SKM-1 treated with dmso at 0.1 percent for 144 hours (cell line): ENCODE data around the gene HTT.

Experiments used
- DNase-seq: peaks from one replicate; lab custom pipeline; 2025; ENCODE audit not compliant: unreplicated experiment; lab: John Stamatoyannopoulos, UW

HTT gene

DNA sequence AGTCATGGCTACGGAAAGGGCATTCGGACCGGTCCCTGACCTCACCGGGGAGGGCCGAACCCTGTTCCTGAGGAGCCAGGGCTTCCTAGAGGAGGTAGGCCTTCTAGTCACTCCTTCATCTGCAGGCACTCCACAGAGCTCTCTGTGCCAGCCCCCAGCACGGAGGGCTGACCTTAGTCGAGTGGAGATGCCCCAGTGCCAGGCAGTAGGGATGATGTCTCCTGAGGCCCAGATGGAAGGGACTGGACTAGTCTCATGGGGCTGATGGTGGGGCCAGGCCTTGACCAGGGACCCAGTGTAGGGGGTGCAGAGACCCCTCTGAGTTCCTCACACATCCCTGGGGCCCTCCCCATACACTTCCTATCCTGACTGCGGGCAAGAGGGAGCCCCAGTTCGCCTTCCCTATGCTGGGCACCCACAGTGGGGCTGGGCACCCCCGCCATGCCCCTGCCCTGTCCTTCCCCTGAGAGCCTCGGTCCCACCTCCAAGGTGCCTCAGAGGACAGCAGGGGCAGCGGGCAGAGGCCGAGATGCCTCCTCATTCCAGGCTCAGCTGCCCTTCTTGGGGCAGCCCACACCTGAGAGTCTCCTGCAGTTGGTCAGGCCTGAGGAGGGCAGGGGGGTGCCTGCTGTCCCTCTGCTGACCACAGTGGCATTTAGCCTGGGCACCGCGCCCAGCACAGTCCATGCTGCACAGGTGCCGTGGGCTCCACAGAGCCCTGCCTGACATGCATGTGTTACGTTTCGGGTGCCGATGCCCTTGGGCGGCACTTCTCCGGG lies 173.1 kb downstream of the HTT start:
- DNase-seq, result no peak

DNA sequence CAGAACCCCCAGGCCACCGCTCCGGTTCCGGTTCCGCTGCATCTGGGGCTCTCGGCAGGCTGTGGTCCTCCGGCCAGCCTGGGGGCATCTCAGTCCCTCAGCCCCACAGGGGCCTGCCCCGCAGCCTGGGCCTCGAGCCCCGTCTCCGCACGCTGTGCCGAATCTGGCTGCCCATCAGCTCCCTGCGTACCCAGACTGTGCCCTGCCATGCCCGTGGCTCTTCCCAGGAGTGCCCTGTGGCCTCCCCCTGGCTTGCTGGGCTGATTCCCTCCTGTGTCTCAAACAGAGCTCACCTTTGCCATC lies 173.6 kb downstream of the HTT start:
- no peak for DNase-seq

DNA sequence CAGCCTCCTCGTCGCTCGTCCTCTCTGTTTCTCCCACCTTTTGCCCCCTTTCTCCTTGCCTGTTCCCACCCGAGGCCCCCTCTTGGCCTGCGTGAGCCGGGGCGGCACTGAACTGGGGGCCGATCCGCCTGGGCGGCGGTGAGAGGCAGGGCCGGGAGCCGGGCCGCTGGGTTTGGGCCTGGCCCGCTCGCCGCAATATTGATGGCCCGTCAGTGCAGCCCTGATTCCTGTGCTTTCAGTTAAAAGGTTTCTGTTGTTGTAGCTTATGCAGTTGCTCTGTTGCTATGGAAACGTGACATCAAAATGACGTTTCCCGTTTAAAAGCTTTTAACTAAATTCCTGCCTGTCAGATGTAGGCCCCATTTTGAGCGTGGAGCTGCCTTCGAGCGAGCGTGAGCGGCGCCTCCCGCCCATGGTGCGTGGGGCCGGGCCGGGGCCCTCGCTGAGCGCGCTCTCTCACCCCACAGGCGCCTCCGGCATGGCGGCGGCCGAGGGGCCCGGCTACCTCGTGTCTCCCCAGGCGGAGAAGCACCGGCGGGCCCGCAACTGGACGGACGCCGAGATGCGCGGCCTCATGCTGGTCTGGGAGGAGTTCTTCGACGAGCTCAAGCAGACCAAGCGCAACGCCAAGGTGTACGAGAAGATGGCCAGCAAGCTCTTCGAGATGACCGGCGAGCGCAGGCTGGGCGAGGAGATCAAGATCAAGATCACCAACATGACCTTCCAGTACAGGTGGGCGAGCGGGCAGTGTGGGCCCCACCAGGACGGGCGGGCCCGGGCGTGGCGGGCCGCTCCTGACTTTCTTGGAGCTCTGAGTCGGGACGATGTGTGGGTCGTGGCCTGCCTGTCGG lies 174.6 kb downstream of the HTT start, which contains the start of gene MSANTD1:
Gene MSANTD1, plus strand, starts transcription at position 349 of the 851 bp plus-strand sequence. Its CDS starts 64 bp downstream, at position 413.
- DNase-seq, result no peak

DNA sequence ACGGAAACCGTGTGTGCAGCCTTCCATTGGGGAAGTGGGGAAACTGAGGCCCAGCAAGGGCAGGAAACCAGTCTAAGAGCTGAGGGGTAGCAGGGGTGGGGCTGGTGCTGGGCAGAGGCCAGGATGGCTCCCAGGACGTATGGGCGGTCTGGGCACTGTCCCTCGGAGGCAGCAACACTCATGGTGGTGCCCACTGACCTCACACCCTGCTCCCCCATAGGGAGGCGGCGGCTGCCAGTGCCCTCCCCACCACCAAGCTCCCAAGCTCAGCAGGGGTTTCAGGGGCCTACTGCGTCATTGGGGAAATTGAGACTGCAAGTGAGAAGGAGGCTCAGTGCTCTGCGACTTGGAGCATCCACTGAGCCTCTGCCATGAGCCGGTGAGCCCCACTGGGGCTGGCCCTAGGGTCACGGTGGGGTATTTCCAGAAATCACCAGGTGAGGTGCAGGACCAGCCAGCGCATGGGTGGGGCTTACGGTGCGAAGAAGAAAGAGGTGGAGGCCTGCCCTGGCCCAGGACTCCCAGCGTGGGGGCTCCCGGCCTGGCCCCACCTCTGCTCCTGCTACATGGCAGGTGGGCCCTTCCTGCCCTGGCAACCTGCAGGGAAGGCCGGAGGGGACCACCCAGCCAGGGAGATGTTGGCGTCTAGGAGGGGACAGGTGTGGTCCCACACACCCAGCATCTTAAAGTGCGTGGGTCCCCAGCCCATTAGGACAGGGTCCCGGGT lies 175.4 kb downstream of the HTT start:
- no peak for DNase-seq

DNA sequence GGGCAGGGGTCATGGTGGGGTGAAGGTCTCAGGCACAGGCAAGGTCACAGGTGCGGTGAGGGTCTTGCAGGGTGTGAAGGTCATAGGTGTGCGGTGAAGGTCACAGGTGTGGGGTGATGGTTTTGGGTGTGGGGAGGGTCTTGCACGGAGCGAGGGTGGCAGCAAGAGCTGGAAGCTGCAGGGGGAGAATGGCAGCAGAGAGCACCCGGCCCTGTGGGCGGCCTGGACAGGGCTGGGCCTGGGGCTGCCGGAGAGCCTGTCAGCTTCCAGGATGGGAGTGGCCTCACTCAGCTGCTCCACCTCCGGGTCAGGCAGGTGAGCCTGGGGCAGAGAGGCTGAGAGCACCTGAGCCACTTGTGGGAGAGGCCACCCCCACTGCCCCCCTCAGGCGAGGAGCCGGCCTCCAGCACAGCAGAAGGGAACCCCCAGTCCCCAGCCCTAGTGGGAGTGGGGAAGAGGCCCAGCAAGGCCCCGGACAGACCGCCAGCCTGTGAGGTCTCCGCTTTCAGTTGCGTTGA lies 176.0 kb downstream of the HTT start:
- DNase-seq, result no peak

DNA sequence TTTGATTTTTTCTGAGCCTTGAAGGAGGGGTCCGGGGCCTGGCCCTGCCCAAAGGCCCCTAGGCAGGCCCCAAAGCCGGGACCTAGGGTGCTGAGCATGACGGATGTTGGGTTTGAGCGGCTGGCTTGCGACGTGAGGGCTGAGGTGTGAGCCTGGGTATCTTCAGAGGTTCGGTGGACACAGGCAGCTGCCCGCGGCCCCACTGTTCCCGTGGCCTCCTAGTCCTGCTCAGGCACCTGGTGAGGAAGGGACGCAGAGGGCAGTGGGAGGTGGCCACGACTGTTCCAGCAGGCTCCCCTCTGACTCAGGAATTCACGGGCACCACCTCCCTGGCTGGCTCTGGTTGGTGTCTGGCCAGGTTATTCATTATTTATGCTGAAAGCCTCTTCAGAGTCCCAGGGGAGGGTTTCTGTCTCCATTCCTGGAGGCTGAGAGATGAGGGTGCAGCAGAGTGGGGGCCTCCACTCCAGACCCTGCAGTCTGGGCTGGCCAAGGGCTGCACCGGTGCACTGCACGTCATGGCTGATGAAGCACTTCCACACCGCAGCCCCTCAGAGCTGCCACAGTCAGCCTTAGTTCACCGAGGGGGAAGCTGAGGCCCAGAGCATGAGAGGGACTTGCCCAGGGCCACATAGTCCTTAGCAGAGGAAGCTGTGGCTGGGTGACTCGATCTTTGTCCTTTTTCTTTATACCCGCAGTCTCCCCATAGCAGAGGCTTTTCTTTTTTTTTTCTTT lies 176.6 kb downstream of the HTT start:
- no peak for DNase-seq

DNA sequence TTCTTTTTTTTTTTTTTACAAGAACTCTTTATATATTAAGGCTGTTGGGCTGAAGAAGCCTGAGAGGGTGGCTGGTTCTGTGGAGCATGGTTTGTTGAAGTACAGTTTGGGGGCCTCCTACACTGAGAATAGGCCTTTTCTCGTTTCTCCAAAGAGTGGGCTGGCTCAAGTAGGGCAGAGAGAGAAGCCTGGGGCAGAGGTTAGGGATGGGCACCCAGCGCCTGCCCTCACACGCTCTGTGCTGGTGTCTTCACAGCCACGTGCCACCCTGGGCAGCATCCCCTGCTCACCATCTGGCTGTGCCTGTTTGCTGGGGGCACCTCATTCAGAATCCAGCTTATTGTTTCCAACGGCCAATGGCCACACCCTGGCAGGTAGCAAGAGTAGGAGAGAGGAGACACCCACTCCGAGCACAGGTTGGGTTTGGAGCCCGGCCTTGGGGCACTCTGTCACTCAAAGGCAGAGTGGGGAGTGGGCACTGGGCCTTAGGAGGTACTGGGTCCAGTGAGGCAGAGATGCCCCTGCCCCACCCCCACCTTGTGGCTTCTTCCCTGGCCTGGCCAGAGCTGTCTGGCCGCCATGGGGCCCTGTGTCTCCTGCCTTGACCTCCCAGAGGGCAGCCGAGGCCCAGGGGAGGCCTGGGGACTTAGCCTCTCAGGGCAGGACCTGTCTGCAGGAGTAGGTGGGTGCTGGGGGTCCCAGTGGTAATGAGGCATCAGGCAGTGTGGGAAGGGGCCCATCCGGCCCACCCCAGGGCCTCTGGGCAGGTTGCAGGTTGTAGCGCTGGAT lies 177.4 kb downstream of the HTT start:
- DNase-seq, result no peak

DNA sequence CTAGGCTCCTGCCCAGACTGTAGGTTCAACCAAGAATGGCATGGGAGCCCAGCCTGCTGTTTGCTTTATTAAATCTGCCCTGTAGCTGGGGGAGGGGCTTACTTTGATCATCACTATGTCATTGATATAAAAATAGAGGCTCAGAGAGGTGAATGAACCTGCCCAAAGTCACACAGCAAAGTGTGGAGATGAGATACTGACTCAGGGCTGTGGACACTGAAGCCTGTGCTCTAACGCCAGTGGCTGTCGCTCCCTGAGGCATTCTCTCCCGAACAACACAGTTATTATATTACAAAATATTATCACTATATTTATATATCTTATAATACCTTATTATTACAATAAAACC lies 178.0 kb downstream of the HTT start:
- DNase-seq, result no peak

DNA sequence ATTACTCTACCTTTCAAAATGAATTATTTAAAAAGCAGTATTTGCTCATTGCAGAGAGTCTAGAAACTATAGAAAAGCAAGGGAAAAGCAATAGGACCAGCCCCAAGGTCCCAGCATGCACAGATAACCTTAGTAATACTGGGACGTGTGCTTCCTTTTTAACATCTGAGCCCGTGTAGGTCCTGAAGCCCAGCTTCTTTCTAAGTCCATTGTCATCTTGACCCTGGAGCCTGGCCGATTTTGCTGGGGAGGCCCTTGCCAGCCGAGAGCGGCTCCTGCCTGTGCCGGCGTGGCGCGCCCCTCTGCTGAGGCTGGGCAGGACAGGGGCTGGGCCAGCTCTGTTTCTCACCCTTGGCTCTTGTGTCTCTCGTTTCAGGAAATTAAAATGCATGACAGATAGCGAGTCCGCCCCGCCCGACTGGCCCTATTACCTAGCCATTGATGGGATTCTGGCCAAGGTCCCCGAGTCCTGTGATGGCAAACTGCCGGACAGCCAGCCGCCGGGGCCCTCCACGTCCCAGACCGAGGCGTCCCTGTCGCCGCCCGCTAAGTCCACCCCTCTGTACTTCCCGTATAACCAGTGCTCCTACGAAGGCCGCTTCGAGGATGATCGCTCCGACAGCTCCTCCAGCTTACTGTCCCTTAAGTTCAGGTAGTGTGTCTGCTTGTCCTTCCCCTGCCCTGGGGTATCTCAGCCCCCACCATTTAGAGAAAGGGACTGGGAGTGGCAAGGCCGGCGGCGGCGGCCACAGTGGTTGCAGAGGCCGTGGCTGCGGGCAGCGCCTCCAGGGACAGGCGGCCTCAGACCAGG lies 178.6 kb downstream of the HTT start:
- no peak for DNase-seq

DNA sequence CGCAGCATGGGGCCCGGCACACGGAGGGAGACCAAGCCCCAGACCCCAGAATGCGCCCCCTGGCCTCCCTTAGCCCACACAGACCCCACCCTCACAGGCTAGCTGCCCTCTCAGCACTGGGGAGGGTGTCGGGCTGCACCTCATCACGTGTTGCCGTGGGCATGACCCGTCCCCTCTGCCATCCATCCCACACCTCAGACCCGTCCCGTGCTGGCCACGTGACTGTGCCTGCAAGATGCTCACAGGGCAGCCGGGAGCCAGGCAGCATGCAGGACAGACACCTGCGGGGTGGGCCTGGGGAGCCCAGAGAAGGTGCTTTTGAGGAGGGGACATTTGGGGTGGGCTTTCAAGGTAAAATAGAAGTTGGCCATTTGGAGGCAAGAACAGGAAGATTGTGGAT lies 179.3 kb downstream of the HTT start:
- no peak for DNase-seq

DNA sequence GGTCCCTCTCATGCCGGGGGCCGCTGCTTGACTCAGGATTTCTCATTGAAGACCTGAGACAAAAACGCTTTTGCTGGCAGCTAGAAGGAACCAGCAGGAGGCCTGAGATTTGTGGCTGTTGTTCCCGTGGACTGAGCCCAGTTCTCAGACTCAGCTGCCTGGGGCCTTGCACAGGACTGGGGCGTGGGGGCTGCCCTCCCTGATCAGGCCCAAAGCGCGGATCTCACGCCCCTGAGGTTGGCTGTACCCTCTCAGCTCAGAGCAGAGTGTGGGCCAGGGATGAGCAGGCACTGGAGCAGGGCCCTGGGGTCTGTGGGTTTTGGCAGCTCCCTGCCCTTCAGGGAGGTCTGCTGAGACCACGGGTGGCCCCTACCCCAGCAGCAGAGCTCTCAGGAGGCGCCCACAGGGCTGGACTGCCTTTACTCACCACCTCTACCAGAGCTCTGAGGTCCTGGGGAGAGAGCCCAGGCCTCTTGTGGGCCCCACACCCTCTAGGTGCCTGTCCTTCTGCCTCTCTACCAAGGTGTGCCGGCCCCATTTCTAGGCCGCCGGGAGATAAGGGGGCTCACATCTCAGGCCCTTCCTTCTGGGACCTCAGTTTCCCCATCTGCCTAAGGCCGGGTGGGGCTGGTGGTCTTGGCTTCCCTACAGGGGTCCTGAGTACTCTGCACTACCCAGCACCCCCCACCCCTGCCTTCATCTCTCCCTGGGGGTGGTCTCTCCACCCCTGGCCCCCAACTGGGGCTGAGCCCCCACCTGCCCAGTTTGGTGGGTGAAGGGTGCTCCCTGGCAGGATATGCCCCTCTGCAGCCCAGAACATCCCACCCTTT lies 180.0 kb downstream of the HTT start:
- DNase-seq, result no peak

DNA sequence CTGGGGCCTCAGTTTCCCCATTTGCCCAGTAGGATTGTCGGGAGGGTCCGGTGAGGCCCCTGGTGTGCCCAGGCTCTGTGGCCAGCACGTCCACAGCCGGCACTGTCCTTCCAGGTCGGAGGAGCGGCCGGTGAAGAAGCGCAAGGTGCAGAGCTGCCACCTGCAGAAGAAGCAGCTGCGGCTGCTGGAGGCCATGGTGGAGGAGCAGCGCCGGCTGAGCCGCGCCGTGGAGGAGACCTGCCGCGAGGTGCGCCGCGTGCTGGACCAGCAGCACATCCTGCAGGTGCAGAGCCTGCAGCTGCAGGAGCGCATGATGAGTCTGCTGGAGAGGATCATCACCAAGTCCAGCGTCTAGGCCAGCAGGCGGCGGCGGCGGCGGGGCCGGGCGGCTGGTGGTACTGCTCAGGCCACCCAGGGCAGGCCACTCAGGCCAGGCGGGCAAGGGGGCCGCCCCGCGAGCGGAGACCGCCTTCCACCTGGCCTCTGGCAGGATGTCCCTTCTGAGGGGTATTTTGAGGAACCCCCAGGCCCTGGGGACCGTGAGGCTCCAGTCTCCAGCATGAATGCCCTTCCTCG lies 181.2 kb downstream of the HTT start:
- no peak for DNase-seq

DNA sequence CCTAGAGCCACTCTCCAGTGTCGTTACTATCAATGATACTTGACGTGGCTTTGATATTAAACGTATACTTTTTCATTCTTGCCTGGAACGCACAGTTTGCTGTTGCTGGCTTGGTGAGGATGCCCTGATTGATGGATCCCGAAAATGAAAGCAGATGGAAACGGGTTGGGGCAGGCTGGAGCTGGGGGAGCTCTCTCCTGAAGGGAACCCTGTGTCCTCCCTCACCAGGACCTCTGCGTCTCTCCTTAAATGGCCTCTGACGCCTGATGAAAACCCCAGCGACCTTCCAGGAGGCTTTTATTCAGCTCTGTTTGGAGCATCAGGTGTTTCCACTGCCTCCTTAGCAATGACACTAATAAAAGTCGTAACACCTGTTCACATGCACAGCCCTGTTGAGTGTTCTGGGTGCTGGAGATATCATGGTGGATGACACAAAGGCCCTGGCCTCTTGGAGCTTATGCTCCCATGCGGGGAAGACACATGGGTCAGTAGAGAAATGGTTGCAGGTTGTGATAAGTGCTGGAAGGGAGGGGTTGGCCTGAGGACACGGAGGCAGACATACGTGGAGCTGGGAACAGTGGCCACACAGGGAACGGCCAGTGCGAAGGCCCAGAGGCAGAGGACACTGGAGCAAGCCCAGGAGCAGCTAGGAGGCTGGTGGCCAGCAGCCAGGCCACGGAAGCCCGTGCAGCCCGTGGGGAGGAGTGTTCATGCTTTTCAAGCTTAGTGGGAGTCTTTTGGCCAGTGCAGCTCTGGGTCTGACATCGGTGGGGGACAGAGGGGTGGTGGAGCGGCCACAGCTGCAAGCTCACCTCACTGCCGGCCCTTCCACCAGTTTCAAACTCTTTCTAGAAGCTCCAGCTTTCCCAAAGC lies 182.0 kb downstream of the HTT start:
- no peak for DNase-seq

DNA sequence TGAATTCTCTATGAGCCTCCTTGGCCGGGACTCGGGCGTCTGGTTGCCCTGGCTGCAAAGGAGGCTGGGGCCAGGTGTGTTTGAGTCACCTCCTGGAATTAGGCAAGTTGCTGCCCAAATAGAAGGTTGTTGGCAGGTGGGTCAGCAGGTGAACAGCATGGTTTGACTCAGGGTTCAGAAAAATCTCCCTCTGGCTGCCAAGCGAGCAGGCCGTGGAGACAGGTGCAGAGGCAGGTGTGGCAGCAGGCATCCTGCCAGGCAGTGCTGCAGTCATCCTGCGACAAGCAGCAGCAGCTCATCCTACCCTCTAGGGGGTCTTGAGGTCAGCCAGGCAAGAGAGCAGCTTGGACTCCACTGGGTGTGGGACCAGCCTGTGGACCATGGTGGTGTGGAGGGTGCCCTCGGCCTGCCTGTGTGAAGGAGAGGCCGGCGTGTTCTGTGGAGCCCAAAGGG lies 182.6 kb downstream of the HTT start:
- no peak for DNase-seq

DNA sequence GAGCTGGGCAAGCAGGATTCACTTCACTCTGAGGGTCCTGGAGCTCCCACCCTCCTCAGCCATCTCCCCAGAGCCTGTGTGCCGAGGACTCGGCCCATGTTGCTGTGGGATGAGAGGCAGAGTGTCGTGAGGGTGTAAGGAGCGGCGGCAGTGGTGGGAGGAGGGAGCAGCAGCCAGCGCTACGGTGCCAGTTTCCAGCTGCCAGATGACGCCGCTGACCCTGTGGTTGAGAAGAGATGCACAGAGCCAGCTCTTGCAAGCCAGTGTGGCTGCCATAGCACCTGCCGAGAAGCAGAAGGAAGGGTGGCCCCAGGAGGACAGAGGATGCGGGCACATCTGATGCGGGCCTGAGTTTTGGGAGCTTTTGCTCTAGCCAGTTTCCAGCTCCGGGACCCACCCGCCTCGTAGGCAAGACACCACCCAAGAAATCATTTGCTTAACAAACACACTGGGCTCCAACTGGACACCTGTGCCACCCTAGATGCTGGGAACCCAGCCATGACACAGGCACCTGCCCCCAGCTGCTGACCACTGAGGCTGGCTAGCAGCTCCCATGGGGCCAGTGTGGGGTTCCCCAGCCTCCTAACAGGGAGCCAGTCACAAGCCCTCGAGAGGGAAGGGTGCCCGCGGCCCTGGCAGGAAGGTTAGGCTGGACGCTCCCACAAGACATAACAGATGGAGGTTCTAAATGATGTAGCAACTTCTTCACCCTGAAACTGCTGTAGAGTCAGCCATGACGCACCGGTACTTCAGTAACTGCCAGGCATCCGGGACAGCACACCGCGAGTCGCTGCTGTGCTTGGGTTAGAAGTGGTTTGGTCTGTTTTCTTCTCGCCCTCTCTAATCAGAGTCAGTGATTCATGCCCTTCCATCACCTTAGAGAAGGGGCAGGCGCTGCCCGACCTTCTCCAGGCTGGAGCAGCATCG lies 183.3 kb downstream of the HTT start:
- DNase-seq, result no peak
